GM18520 (cell line): ENCODE data around the gene HTR3B.
"Not testable (repeated sequence)": the region's sequence is repeated elsewhere in the genome, so short reads cannot be mapped to it uniquely, and the experiment has no call there.

Experiments
- ATAC-seq: cut with Tn5 transposase; IDR thresholded peaks from one replicate; pipeline ENCODE4 v1.9.1; 2021; ENCODE audit not compliant: unreplicated experiment

HTR3B gene

GRCh38 chr11:113884361-113884836, 20.2 kb upstream of the HTR3B start:
- no peak for ATAC-seq

- no peak for ATAC-seq
Measured at GRCh38 chr11:113885897-113886296, 18.7 kb upstream of the HTR3B start.

GRCh38 chr11:113888848-113889247, 15.7 kb upstream of the HTR3B start:
- ATAC-seq, result no peak

GRCh38 chr11:113894421-113894996, 10.1 kb upstream of the HTR3B start:
- ATAC-seq, result no peak

- ATAC-seq, result no peak
Measured at GRCh38 chr11:113895367-113896155, 9.0 kb upstream of the HTR3B start.

GRCh38 chr11:113896156-113896879, 8.3 kb upstream of the HTR3B start:
- ATAC-seq, result no peak

- no peak for ATAC-seq
Measured at GRCh38 chr11:113901141-113901540, 3.5 kb upstream of the HTR3B start.

GRCh38 chr11:113906038-113906437, 1.4 kb downstream of the HTR3B start:
- no peak for ATAC-seq

GRCh38 chr11:113906516-113906915, 1.9 kb downstream of the HTR3B start:
- no peak for ATAC-seq

GRCh38 chr11:113907152-113907551, 2.6 kb downstream of the HTR3B start:
- ATAC-seq, result no peak

- no peak for ATAC-seq
Measured at GRCh38 chr11:113907681-113908080, 3.1 kb downstream of the HTR3B start.

GRCh38 chr11:113908098-113908497, 3.5 kb downstream of the HTR3B start:
- no peak for ATAC-seq

- not testable (repeated sequence) for ATAC-seq
Measured at GRCh38 chr11:113911491-113911890, 6.9 kb downstream of the HTR3B start.

- ATAC-seq, result no peak
Measured at GRCh38 chr11:113923572-113923971, 19.0 kb downstream of the HTR3B start.

- ATAC-seq, result no peak
Measured at GRCh38 chr11:113926273-113927197, 21.9 kb downstream of the HTR3B start.

- no peak for ATAC-seq
Measured at GRCh38 chr11:113928311-113928710, 23.7 kb downstream of the HTR3B start.

GRCh38 chr11:113932788-113933187, 28.2 kb downstream of the HTR3B start:
- ATAC-seq, result no peak

- not testable (repeated sequence) for ATAC-seq
Measured at GRCh38 chr11:113934193-113934592, 29.6 kb downstream of the HTR3B start.

- ATAC-seq, result no peak
Measured at GRCh38 chr11:113934761-113935160, 30.2 kb downstream of the HTR3B start.

GRCh38 chr11:113935858-113936257, 31.3 kb downstream of the HTR3B start:
- ATAC-seq, result no peak

- ATAC-seq, result no peak
Measured at GRCh38 chr11:113937918-113938317, 33.3 kb downstream of the HTR3B start.
